K562 (cell line): ENCODE data around the gene GATAD2B. TPM values are rescaled to one million over a fixed set of nuclear protein-coding genes. Genes with fewer than 3 reads are reported as not detected.

Experiments used
- CBFA2T2 ChIP-seq: fragments of 450-650 bp; conservative IDR thresholded peaks from 2 replicates; pipeline ENCODE4 v1.6.1; 2017; ENCODE audit warnings: mild to moderate bottlenecking
- FOS ChIP-seq: IDR thresholded peaks from 3 replicates; pipeline ENCODE4 v1.6.1; 2011; ENCODE audit not compliant: insufficient read length; ENCODE audit errors: extremely low read depth
- FOXJ3 ChIP-seq: sonication (generic); formaldehyde crosslinking; IDR thresholded peaks from 2 replicates; pipeline ENCODE4 v1.4.0; 2020; ENCODE audit warnings: mild to moderate bottlenecking, missing genetic modification reagents
- HDAC2 ChIP-seq: fragments of 450-650 bp; IDR thresholded peaks from 2 replicates; pipeline ENCODE4 v1.6.1; 2016; ENCODE audit warnings: mild to moderate bottlenecking
- KAT7 ChIP-seq: sonication (generic); formaldehyde crosslinking; IDR thresholded peaks from 2 replicates; pipeline ENCODE4 v1.8.0; 2022; ENCODE audit warnings: missing genetic modification reagents, mild to moderate bottlenecking, borderline replicate concordance
- KDM5B ChIP-seq: fragments of 200-600 bp; sonication (generic); IDR thresholded peaks from 2 replicates; pipeline ENCODE4 v1.6.1; 2012; ENCODE audit warnings: low read depth, mild to moderate bottlenecking, moderate library complexity, low read length, control low read depth, inconsistent platforms; ENCODE audit not compliant: insufficient replicate concordance
- LCOR ChIP-seq: sonication (generic); formaldehyde crosslinking; IDR thresholded peaks from 2 replicates; pipeline ENCODE4 v1.8.0; 2022; ENCODE audit warnings: mild to moderate bottlenecking, missing genetic modification reagents
- MAFK ChIP-seq: IDR thresholded peaks from 2 replicates; pipeline ENCODE4 v1.6.1; 2011; ENCODE audit warnings: low read length, improper control_type of control experiment
- RFX1 ChIP-seq: fragments of 450-650 bp; IDR thresholded peaks from 2 replicates; pipeline ENCODE4 v1.6.1; 2016; ENCODE audit warnings: mild to moderate bottlenecking, moderate library complexity
- SNIP1 ChIP-seq: fragments of 450-650 bp; IDR thresholded peaks from 2 replicates; pipeline ENCODE4 v1.7.1; 2017; ENCODE audit warnings: low read depth, mild to moderate bottlenecking
- SPI1 ChIP-seq: IDR thresholded peaks from 2 replicates; pipeline ENCODE4 v1.6.1; 2011; ENCODE audit warnings: low read depth, low read length, control low read depth, borderline replicate concordance
- TCF3 ChIP-seq: sonication (generic); formaldehyde crosslinking; IDR thresholded peaks from 2 replicates; pipeline ENCODE4 v1.4.0; 2020; ENCODE audit warnings: mild to moderate bottlenecking, missing genetic modification reagents
- TGIF2 ChIP-seq: sonication (generic); formaldehyde crosslinking; IDR thresholded peaks from 2 replicates; pipeline ENCODE4 v1.8.1; 2022; ENCODE audit warnings: mild to moderate bottlenecking, missing genetic modification reagents, moderate library complexity
- polyA plus RNA-seq, 8 experiments: library from polyadenylated mRNA; depleted of rRNA in 4 of 8; stranded (reverse) in 5 of 8; unstranded in 3 of 8; fragments of >200 nt; fragmentation: Nextera tagmentation in 2 of 8; fragmentation: Illumina TruSeq in 1 of 8; extraction: Ambion mirVana in 2 of 8; extraction: Trizol in 1 of 8; gene quantifications; 2 replicates each; pipeline versions ENCODE4 v1.2.1 to v1.2.3, GENCODE V29; 2011 to 2014; ENCODE audit warnings: inconsistent platforms in 1 of 8, missing spikeins in 1 of 8
- total RNA-seq, 7 experiments: library from RNA; depleted of rRNA in 6 of 7; stranded (reverse); fragments of >200 nt in 6 of 7; fragmentation: Illumina TruSeq in 2 of 7; extraction: Trizol in 2 of 7; gene quantifications; 2 replicates each; pipeline versions ENCODE4 v1.2.1 to v1.2.3, GENCODE V29; 2011 to 2021; ENCODE audit warnings: low replicate concordance in 1 of 7
- TF ChIP-seq, protein P1 (sequence below): fragments of 250-450 bp; sonication (Bioruptor Pico); IDR thresholded peaks from 2 replicates; pipeline ENCODE4 v1.5.0; 2021; ENCODE audit warnings: mild to moderate bottlenecking, moderate library complexity
- TF ChIP-seq, protein P2 (sequence below): fragments of 250-450 bp; sonication (Bioruptor Pico); IDR thresholded peaks from 2 replicates; pipeline ENCODE4 v1.8.0; 2022; ENCODE audit warnings: inconsistent platforms
- TF ChIP-seq, protein P3 (sequence below): fragments of 450-650 bp; formaldehyde crosslinking; conservative IDR thresholded peaks from 2 replicates; pipeline ENCODE4 v1.4.0; 2022; ENCODE audit warnings: mild to moderate bottlenecking, missing genetic modification characterization
- TF ChIP-seq, protein P4 (sequence below): fragments of 450-650 bp; conservative IDR thresholded peaks from 2 replicates; pipeline ENCODE4 v1.6.1; 2016; ENCODE audit warnings: missing genetic modification characterization, low read depth, mild to moderate bottlenecking, missing compliant biosample characterization, moderate library complexity
- TF ChIP-seq, protein P5 (sequence below): fragments of 250-450 bp; sonication (Bioruptor Pico); IDR thresholded peaks from 2 replicates; pipeline ENCODE4 v1.5.0; 2021

GATAD2B gene
- total and polyA plus RNA-seq, 9 of the 15 experiments (the other 6 are each of a cell fraction or from before 2014, with no cell fraction given), result 1.5 to 40.2 (median 4.9) TPM

DNA sequence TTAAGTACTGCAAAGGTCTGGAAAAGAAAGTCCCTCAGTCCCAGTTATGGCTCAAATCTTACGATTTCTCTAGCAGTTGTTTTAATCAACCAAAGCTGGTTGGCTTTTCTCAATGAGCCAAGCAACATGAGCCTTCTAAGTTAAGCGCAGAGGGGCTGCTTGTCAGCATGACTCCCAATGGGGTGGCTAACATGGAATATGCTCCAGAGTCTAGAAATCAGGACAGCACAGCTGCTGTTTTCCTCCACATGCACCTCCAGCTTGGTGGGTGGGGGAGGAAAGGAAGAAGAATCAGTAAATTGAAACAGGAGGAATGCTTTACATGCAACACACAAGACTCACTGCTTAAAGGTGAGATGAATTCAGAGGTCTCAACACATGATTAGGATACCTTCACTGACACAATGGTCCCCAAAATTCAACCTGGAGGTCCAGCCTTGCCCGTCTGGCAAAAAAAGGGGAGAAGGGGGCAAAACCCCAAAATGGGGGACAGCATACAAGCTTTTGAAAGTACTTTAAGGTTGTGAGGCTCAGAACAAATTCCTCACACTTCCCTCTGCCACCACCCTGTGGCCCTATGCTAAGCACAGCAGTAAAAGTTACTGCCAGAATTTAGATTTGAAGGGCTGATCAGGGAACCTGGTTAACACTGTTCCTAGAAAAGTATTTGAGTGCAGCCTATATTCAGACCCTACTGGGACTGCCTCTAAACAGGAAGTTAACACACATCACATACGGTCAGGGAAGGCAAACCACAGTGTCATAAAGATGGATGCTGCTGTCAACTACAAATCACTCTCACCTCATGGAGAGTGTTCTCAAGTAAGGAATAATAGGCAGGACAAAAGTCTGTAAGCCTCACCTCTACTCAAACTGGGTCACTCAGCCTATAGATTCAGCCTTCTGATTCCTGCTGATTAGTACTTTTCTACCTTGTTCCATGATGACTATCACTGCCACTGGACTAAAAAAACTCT lies 2.6 kb downstream of the GATAD2B start (continued):
- TF ChIP-seq SPI1 (no peak), LCOR (CRISPR knock-in tag) (0 out of 2 replicates have a peak, but pooled peaks have one; percentile 64), TGIF2 (CRISPR knock-in tag) (no peak), CBFA2T2 (no peak), FOXJ3 (no peak), SNIP1 (no peak), KDM5B (no peak), RFX1 (no peak), MAFK (no peak), HDAC2 (no peak), FOS (no peak), KAT7 (CRISPR knock-in tag) (no peak), TCF3 (CRISPR knock-in tag) (peak; percentile 38)
- TF ChIP-seq, protein P1, sequence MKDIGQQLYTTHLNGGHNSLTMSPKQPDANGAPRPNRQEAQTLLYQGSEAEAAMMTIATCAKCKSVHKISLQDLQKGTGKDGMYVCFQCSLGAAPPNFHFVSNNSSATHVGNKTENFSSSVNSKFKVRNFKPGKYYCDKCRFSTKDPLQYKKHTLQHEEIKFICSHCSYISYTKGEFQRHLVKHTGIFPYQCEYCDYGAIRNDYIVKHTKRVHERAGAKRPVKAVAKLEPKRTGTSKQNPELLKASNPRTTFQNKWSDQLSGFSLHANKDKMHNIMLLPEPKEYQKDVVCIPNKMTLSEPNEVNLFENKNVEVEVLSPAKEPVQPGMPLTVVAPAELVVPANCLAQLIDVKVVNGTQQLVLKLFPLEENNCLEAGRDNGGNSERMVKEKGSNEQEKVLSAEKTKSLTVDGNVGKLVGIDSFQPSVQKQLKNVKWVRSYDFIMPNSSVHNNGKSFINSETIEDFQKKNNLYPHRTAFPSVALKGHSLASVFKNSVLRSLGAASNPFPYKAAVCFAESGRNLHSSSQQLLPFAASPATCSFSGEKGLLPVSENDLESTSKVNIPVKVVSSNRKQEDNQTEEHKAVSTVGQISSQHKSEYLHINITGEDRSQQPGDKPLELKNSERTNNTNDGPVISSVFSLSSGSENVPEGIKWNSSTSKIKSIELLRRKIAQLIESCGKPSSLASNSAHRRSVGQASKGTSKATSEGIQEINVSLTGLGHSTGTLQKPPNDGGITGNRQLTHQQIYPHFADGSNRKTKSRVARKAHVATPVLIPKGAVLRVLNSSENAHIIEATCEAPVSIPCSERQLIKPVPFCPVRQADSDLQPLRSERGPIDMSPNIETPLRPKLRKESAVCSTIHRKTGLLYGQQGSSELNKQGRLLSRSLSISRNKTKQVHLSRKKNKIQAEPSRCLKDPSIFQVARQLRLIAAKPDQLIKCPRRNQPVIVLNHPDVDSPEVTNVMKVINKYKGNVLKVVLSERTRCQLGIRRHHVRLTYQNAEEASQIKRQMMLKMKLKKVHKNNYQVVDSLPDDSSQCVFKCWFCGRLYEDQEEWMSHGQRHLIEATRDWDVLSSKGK, result no peak
- TF ChIP-seq, protein P2, sequence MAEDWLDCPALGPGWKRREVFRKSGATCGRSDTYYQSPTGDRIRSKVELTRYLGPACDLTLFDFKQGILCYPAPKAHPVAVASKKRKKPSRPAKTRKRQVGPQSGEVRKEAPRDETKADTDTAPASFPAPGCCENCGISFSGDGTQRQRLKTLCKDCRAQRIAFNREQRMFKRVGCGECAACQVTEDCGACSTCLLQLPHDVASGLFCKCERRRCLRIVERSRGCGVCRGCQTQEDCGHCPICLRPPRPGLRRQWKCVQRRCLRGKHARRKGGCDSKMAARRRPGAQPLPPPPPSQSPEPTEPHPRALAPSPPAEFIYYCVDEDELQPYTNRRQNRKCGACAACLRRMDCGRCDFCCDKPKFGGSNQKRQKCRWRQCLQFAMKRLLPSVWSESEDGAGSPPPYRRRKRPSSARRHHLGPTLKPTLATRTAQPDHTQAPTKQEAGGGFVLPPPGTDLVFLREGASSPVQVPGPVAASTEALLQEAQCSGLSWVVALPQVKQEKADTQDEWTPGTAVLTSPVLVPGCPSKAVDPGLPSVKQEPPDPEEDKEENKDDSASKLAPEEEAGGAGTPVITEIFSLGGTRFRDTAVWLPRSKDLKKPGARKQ (CRISPR knock-in tag), result no peak
- TF ChIP-seq, protein P3, sequence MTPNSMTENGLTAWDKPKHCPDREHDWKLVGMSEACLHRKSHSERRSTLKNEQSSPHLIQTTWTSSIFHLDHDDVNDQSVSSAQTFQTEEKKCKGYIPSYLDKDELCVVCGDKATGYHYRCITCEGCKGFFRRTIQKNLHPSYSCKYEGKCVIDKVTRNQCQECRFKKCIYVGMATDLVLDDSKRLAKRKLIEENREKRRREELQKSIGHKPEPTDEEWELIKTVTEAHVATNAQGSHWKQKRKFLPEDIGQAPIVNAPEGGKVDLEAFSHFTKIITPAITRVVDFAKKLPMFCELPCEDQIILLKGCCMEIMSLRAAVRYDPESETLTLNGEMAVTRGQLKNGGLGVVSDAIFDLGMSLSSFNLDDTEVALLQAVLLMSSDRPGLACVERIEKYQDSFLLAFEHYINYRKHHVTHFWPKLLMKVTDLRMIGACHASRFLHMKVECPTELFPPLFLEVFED, result no peak
- TF ChIP-seq, protein P4, sequence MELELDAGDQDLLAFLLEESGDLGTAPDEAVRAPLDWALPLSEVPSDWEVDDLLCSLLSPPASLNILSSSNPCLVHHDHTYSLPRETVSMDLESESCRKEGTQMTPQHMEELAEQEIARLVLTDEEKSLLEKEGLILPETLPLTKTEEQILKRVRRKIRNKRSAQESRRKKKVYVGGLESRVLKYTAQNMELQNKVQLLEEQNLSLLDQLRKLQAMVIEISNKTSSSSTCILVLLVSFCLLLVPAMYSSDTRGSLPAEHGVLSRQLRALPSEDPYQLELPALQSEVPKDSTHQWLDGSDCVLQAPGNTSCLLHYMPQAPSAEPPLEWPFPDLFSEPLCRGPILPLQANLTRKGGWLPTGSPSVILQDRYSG (tag), result no peak
- TF ChIP-seq, protein P5, sequence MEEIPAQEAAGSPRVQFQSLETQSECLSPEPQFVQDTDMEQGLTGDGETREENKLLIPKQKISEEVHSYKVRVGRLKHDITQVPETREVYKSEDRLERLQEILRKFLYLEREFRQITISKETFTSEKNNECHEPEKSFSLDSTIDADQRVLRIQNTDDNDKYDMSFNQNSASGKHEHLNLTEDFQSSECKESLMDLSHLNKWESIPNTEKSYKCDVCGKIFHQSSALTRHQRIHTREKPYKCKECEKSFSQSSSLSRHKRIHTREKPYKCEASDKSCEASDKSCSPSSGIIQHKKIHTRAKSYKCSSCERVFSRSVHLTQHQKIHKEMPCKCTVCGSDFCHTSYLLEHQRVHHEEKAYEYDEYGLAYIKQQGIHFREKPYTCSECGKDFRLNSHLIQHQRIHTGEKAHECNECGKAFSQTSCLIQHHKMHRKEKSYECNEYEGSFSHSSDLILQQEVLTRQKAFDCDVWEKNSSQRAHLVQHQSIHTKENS (CRISPR knock-in tag), result no peak
